HG02610 (cell line): ENCODE data around the gene CDK9.
"Not testable (repeated sequence)": the region's sequence is repeated elsewhere in the genome, so short reads cannot be mapped to it uniquely, and the experiment has no call there.

ENCODE experiments used
- ATAC-seq: cut with Tn5 transposase; IDR thresholded peaks from one replicate; pipeline ENCODE4 v1.9.1; 2021; ENCODE audit warnings: mild to moderate bottlenecking, moderate library complexity; ENCODE audit not compliant: unreplicated experiment

The CDK9 gene

GRCh38 chr9:127785933-127786772 is at the start of gene CDK9:
TSS of gene CDK9 (plus strand) at chr9:127786034. CDS start at chr9:127786149, 115 bp downstream.
- ATAC-seq: peak; percentile 59

- no peak for ATAC-seq
Measured at GRCh38 chr9:127738666-127739065, 47.2 kb upstream of the CDK9 start.

- no peak for ATAC-seq
Measured at GRCh38 chr9:127739614-127740330, 46.1 kb upstream of the CDK9 start.

GRCh38 chr9:127741831-127742434 is 43.9 kb upstream of the CDK9 start:
- ATAC-seq: no peak

- ATAC-seq: no peak
Measured at GRCh38 chr9:127742435-127743088, 43.3 kb upstream of the CDK9 start.

- ATAC-seq: no peak
Measured at GRCh38 chr9:127744398-127745110, 41.3 kb upstream of the CDK9 start.

GRCh38 chr9:127746959-127747569 is 38.8 kb upstream of the CDK9 start:
- ATAC-seq: no peak

- ATAC-seq: no peak
Measured at GRCh38 chr9:127749090-127749787, 36.6 kb upstream of the CDK9 start.

GRCh38 chr9:127751269-127752054 is 34.4 kb upstream of the CDK9 start:
- no peak for ATAC-seq

- no peak for ATAC-seq
Measured at GRCh38 chr9:127753148-127753547, 32.7 kb upstream of the CDK9 start.

GRCh38 chr9:127753622-127754021 is 32.2 kb upstream of the CDK9 start:
- no peak for ATAC-seq

GRCh38 chr9:127754099-127755060 is 31.5 kb upstream of the CDK9 start:
- no peak for ATAC-seq

- no peak for ATAC-seq
Measured at GRCh38 chr9:127755061-127756060, 30.5 kb upstream of the CDK9 start.

- ATAC-seq: no peak
Measured at GRCh38 chr9:127756233-127756632, 29.6 kb upstream of the CDK9 start.

- ATAC-seq: not testable (repeated sequence)
Measured at GRCh38 chr9:127756776-127757175, 29.1 kb upstream of the CDK9 start.

GRCh38 chr9:127758843-127759242 is 27.0 kb upstream of the CDK9 start:
- no peak for ATAC-seq
